Measurements from ENCODE around the gene GPX1. TPM values are rescaled to one million over a fixed set of nuclear protein-coding genes. Genes with fewer than 3 reads are reported as not detected.
"Not testable (repeated sequence)": the region's sequence is repeated elsewhere in the genome, so short reads cannot be mapped to it uniquely, and the experiment has no call there.

GPX1 gene
- total RNA-seq, 1 donor from 2014 or later, result 70.8 TPM

DNA sequence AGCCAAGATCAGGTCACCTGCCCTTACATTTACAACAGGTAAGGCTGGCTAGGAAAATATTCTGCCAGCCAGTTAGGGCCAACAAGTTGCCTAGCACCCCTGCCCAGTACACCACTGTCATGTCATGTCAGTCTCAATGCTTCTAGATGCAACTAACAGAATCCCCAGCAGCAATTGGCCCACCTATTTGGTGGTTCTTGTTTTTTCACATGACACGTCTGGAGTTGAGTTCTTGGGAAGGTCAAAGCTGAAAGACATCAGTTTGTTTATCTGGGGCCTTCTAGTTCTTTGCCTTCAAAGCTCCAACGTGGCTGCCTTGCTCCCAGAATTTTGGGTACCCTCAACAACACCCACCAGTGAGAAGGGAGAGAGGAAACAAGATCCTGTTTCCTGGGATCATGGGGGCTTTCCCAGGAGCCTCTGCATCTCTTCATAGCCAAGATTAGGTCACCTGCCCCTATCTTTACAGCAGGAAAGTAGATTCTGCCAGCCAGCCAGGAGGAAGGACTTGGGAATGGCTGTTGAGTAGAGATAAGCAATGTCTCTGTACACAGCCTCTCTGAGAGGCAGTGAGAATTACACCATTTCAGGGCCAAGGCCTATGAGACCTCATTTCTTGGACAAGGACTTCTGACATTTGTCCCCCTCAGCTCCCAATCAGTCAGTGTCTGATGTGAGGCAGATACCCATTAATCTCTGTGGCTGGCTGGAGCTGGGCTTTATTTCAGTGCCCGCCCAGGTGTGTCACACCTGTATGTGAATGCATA lies 8.6 kb downstream of the GPX1 start:
- no peaks in the 10 kb centered on the region for H3F3A ChIP-seq (ENCODE audit: low read depth)
- H3K9me3 ChIP-seq (ENCODE audit: low read depth), result no peaks in the 10 kb centered on the region
- H3K4me1 ChIP-seq, result no peaks in the 10 kb centered on the region
- H3K27me3 Mint-ChIP-seq (ENCODE audit: insufficient read depth, low read depth), result peaks cover 7% of the 10 kb centered on the region
- no peak overlapping the region for H3K4me2 ChIP-seq
- no peak for DNase-seq (ENCODE audit: low spot score)
- H3K27ac ChIP-seq, result no peak overlapping the region
- no peak for TF ChIP-seq EZH2phosphoT487 (IDR thresholded peaks at IDR 0.05)
- no peaks in the 10 kb centered on the region for H3K79me2 ChIP-seq (ENCODE audit: low read depth)
- H3K4me3 Mint-ChIP-seq, result no peak overlapping the region
- H2AFZ ChIP-seq (replicated peaks), result no peak overlapping the region
- H3K9ac ChIP-seq, result no peak overlapping the region
- no peaks in the 10 kb centered on the region for H3K36me3 ChIP-seq
- no peaks in the 10 kb centered on the region for H3K27me3 ChIP-seq
- no peak overlapping the region for H3K27ac Mint-ChIP-seq
- no peak overlapping the region for H3K4me3 ChIP-seq
- peaks cover 2% of the 10 kb centered on the region for H3K36me3 Mint-ChIP-seq
- H3K4me1 Mint-ChIP-seq, result peaks cover 4% of the 10 kb centered on the region
- no peaks in the 10 kb centered on the region for H4K20me1 ChIP-seq (ENCODE audit: low read depth)
- no peaks in the 10 kb centered on the region for H3K9me3 Mint-ChIP-seq

DNA sequence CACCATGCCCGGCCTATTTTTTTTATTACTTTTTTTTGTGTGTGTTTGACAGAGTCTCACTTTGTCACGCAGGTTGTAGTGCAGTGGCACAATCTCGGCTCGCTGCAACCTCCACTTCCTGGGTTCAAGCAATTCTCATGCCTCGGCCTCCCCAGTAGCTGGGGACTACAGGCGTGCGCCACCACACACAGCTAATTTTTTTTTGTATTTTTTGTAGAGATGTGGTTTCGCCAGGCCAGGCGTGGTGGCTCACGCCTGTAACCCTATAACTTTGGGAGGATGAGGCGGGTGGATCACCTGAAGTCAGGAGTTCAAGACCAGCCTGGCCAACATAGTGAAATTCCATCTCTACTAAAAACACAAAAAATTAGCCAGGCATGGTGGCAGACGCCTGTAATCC lies 9.8 kb downstream of the GPX1 start:
- not testable (repeated sequence) for H3K4me1 Mint-ChIP-seq; H3K4me3 ChIP-seq; H3K4me2 ChIP-seq; H4K20me1 ChIP-seq (ENCODE audit: low read depth); H2AFZ ChIP-seq (replicated peaks); H3F3A ChIP-seq (ENCODE audit: low read depth); H3K36me3 ChIP-seq; H3K27me3 ChIP-seq; H3K79me2 ChIP-seq (ENCODE audit: low read depth); H3K9me3 ChIP-seq (ENCODE audit: low read depth); H3K9me3 Mint-ChIP-seq; H3K4me1 ChIP-seq; H3K36me3 Mint-ChIP-seq; H3K27ac ChIP-seq; DNase-seq (ENCODE audit: low spot score); H3K27ac Mint-ChIP-seq; H3K9ac ChIP-seq; H3K4me3 Mint-ChIP-seq; H3K27me3 Mint-ChIP-seq (ENCODE audit: insufficient read depth, low read depth)

DNA sequence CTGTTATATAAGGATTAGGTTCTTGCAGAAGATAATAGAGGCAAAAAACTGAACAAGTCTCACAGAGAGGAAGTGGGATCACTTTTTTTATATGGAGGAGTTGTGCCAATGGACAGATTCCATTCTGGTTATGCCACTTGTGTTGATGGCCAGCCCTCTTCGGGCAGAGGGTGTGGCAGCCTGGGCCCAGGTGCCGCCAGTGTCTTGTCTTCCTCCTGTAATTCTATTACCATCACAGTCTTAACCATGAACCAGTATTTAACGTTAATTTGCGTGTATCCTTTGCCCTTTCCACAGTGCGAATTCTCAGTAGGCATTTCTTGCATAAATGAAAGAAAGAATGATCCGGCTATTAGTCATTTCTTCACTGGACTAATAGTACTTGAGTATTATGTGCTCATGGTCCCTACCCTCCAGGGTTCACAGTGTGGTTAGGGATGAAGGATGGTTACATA lies 11.3 kb downstream of the GPX1 start:
- no peak for DNase-seq (ENCODE audit: low spot score)
- H3K4me1 ChIP-seq, result no peaks in the 10 kb centered on the region
- H3K9ac ChIP-seq, result no peak overlapping the region
- no peaks in the 10 kb centered on the region for H4K20me1 ChIP-seq (ENCODE audit: low read depth)
- TF ChIP-seq EZH2phosphoT487 (IDR thresholded peaks at IDR 0.05) (no peak), EZH2 (IDR thresholded peaks at IDR 0.05) (no peak)
- TF ChIP-seq, protein P1, sequence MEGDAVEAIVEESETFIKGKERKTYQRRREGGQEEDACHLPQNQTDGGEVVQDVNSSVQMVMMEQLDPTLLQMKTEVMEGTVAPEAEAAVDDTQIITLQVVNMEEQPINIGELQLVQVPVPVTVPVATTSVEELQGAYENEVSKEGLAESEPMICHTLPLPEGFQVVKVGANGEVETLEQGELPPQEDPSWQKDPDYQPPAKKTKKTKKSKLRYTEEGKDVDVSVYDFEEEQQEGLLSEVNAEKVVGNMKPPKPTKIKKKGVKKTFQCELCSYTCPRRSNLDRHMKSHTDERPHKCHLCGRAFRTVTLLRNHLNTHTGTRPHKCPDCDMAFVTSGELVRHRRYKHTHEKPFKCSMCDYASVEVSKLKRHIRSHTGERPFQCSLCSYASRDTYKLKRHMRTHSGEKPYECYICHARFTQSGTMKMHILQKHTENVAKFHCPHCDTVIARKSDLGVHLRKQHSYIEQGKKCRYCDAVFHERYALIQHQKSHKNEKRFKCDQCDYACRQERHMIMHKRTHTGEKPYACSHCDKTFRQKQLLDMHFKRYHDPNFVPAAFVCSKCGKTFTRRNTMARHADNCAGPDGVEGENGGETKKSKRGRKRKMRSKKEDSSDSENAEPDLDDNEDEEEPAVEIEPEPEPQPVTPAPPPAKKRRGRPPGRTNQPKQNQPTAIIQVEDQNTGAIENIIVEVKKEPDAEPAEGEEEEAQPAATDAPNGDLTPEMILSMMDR (IDR thresholded peaks at IDR 0.05), result no peak
- H3K4me2 ChIP-seq, result no peak overlapping the region
- H3K4me1 Mint-ChIP-seq, result peaks cover 5% of the 10 kb centered on the region
- H3K36me3 ChIP-seq, result no peaks in the 10 kb centered on the region
- H3K27me3 ChIP-seq, result no peaks in the 10 kb centered on the region
- H3K79me2 ChIP-seq (ENCODE audit: low read depth), result no peaks in the 10 kb centered on the region
- no peak overlapping the region for H3K4me3 ChIP-seq
- peaks cover 4% of the 10 kb centered on the region for H3F3A ChIP-seq (ENCODE audit: low read depth)
- H2AFZ ChIP-seq (replicated peaks), result no peak overlapping the region
- no peak overlapping the region for H3K27ac ChIP-seq
- H3K27ac Mint-ChIP-seq, result no peak overlapping the region
- H3K4me3 Mint-ChIP-seq, result no peak overlapping the region
- peaks cover 6% of the 10 kb centered on the region for H3K27me3 Mint-ChIP-seq (ENCODE audit: insufficient read depth, low read depth)
- no peaks in the 10 kb centered on the region for H3K9me3 Mint-ChIP-seq
- H3K36me3 Mint-ChIP-seq, result no peaks in the 10 kb centered on the region
- no peaks in the 10 kb centered on the region for H3K9me3 ChIP-seq (ENCODE audit: low read depth)

DNA sequence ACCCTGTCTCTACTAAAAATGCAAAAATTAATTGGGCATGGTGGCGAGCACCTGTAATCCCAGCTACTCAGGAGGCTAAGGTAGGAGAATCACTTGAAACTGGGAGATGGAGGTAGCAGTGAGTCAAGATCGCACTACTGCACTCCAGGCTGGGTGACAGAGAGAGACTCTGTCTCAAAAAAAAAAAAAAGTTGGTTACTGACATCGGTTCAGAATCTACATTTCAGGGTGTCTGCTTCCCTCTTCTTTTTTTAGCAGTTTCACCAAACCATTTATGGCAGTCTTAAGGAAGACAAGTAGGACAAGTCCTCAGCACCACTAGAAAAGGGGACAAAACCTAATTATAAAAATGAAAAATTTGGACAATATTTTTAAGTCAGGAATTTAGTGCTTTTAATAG lies 15.0 kb downstream of the GPX1 start:
- H3K27me3 ChIP-seq, result no peaks in the 10 kb centered on the region
- H3K9me3 ChIP-seq (ENCODE audit: low read depth), result no peaks in the 10 kb centered on the region
- H3K27me3 Mint-ChIP-seq (ENCODE audit: insufficient read depth, low read depth), result peaks cover 14% of the 10 kb centered on the region
- H3F3A ChIP-seq (ENCODE audit: low read depth), result peaks cover 30% of the 10 kb centered on the region
- H3K79me2 ChIP-seq (ENCODE audit: low read depth), result peaks cover 16% of the 10 kb centered on the region
- no peak overlapping the region for H3K4me3 ChIP-seq
- DNase-seq (ENCODE audit: low spot score), result no peak
- H3K36me3 Mint-ChIP-seq, result peaks cover 2% of the 10 kb centered on the region
- H2AFZ ChIP-seq (replicated peaks), result no peak overlapping the region
- H3K4me1 Mint-ChIP-seq, result peaks cover 23% of the 10 kb centered on the region
- H3K9ac ChIP-seq, result no peak overlapping the region
- H3K27ac Mint-ChIP-seq, result no peak overlapping the region
- TF ChIP-seq, protein P1 (IDR thresholded peaks at IDR 0.05), result no peak
- TF ChIP-seq EZH2phosphoT487 (IDR thresholded peaks at IDR 0.05) (no peak), EZH2 (IDR thresholded peaks at IDR 0.05) (no peak)
- peaks cover 7% of the 10 kb centered on the region for H3K4me1 ChIP-seq
- H3K36me3 ChIP-seq, result no peaks in the 10 kb centered on the region
- H3K9me3 Mint-ChIP-seq, result no peaks in the 10 kb centered on the region
- no peak overlapping the region for H3K4me3 Mint-ChIP-seq
- no peak overlapping the region for H3K4me2 ChIP-seq
- no peaks in the 10 kb centered on the region for H4K20me1 ChIP-seq (ENCODE audit: low read depth)
- H3K27ac ChIP-seq, result no peak overlapping the region
